Cardiac septum (tissue), 1 donor: ENCODE measurements around the gene TMEM167A. TPM values are rescaled to one million over a fixed set of nuclear protein-coding genes. Genes with fewer than 3 reads are reported as not detected.
A peak's percentile ranks its signal among the peaks of the same experiment; 100 is the strongest.

ENCODE experiments used
- DNase-seq: peaks from one replicate; pipeline ENCODE4 v3.0.0-alpha.2; 2020; ENCODE audit warnings: low spot score
- intact Hi-C: fragments of 100-400 bp; cut with DNase I; formaldehyde crosslinking; loops from one replicate; pipeline ENCODE4 v1.14.0; 2022
- long read RNA-seq: library from polyadenylated mRNA; unstranded; transcript quantifications from one replicate; pipeline ENCODE4 v2.0.0, GENCODE V29; 2021
- total RNA-seq: library from RNA; stranded (reverse); fragmentation: NEBNext Ultra II Directional; extraction: Animal tissue kit (Norgen Biotek cat#: 25700); gene quantifications from one replicate; pipeline ENCODE4 v1.2.1, GENCODE V29; 2021
- donor health status: DM: no; HTN: no; CAD: no.

The TMEM167A gene
- total RNA-seq, result 48.5 TPM
- long read RNA-seq, full-length matches to known transcripts, result 63 of 67 reads
- long read RNA-seq, partial matches to known transcripts, result 0 of 67 reads
- long read RNA-seq, other reads (novel, unspliced or antisense), result 4 of 67 reads

- DNase-seq, result peak; percentile 98
- intact Hi-C loops, result no loop called here
Measured at GRCh38 chr5:83076742-83077661, at the start of gene TMEM167A, which contains the start of gene XRCC4. Gene TMEM167A, minus strand, starts transcription at chr5:83077394. Its CDS starts 71 bp downstream, at chr5:83077323. Gene XRCC4, plus strand, starts transcription at chr5:83077547. Its CDS starts 27,373 bp downstream, at chr5:83104920.

GRCh38 chr5:83126501-83126900, 49.3 kb upstream of the TMEM167A start:
- intact Hi-C loops, result no loop called here
- DNase-seq, result no peak

- intact Hi-C loops, result no loop called here
- no peak for DNase-seq
Measured at GRCh38 chr5:83125560-83125959, 48.4 kb upstream of the TMEM167A start.

GRCh38 chr5:83124593-83124992, 47.4 kb upstream of the TMEM167A start:
- no peak for DNase-seq
- intact Hi-C loops, result no loop called here

GRCh38 chr5:83118976-83119375, 41.8 kb upstream of the TMEM167A start:
- no peak for DNase-seq
- intact Hi-C loops, result no loop called here

- intact Hi-C loops, result no loop called here
- DNase-seq, result no peak
Measured at GRCh38 chr5:83118471-83118870, 41.3 kb upstream of the TMEM167A start.

GRCh38 chr5:83115816-83116215, 38.6 kb upstream of the TMEM167A start:
- no peak for DNase-seq
- intact Hi-C loops, result no loop called here

GRCh38 chr5:83109380-83109779, 32.2 kb upstream of the TMEM167A start:
- DNase-seq, result no peak
- intact Hi-C loops, result loop anchor here (10.0 kb wide), 1 partner anchor 765 kb away; no protein-coding TSS in a partner anchor

GRCh38 chr5:83107692-83108420, 30.7 kb upstream of the TMEM167A start:
- intact Hi-C loops, result loop anchor here (10.0 kb wide), 1 partner anchor 763 kb away; no protein-coding TSS in a partner anchor
- no peak for DNase-seq

GRCh38 chr5:83104021-83104420, 26.8 kb upstream of the TMEM167A start:
- intact Hi-C loops, result loop anchor here (10.0 kb wide), 1 partner anchor 759 kb away; no protein-coding TSS in a partner anchor
- DNase-seq, result no peak

GRCh38 chr5:83102364-83102980, 25.3 kb upstream of the TMEM167A start:
- no peak for DNase-seq
- intact Hi-C loops, result loop anchor here (10.0 kb wide), 1 partner anchor 758 kb away; no protein-coding TSS in a partner anchor

GRCh38 chr5:83101514-83101913, 24.3 kb upstream of the TMEM167A start:
- intact Hi-C loops, result loop anchor here (10.0 kb wide), 1 partner anchor 757 kb away; no protein-coding TSS in a partner anchor
- DNase-seq, result no peak

GRCh38 chr5:83099445-83099844, 22.3 kb upstream of the TMEM167A start:
- intact Hi-C loops, result loop anchor here (5.0 kb wide), 1 partner anchor 303 kb away; no protein-coding TSS in a partner anchor
- DNase-seq, result no peak

GRCh38 chr5:83099001-83099400, 21.8 kb upstream of the TMEM167A start:
- no peak for DNase-seq
- intact Hi-C loops, result loop anchor here (5.0 kb wide), 1 partner anchor 303 kb away; no protein-coding TSS in a partner anchor

GRCh38 chr5:83097689-83098231, 20.6 kb upstream of the TMEM167A start:
- intact Hi-C loops, result loop anchor here (5.0 kb wide), 1 partner anchor 305 kb away; no protein-coding TSS in a partner anchor
- DNase-seq, result no peak

GRCh38 chr5:83096660-83097339, 19.6 kb upstream of the TMEM167A start:
- DNase-seq, result no peak
- intact Hi-C loops, result loop anchor here (5.0 kb wide), 1 partner anchor 306 kb away; no protein-coding TSS in a partner anchor

GRCh38 chr5:83095957-83096539, 18.9 kb upstream of the TMEM167A start:
- DNase-seq, result no peak
- intact Hi-C loops, result loop anchor here (5.0 kb wide), 1 partner anchor 306 kb away; no protein-coding TSS in a partner anchor
